GM23248 (cell line): ENCODE measurements around the gene ZNF827.

Experiments
- EZH2 ChIP-seq: fragments of 200-600 bp; sonication (generic); IDR thresholded peaks from 2 replicates; pipeline ENCODE4 v1.6.1; 2018; ENCODE audit warnings: antibody characterized with exemption, mild to moderate bottlenecking; ENCODE audit not compliant: insufficient read depth, poor library complexity, severe bottlenecking
- EZH2phosphoT487 ChIP-seq: fragments of 200-600 bp; sonication (generic); IDR thresholded peaks from 2 replicates; pipeline ENCODE4 v1.6.1; 2018; ENCODE audit warnings: antibody characterized with exemption, moderate library complexity, mild to moderate bottlenecking, low read depth; ENCODE audit not compliant: insufficient read depth

DNA sequence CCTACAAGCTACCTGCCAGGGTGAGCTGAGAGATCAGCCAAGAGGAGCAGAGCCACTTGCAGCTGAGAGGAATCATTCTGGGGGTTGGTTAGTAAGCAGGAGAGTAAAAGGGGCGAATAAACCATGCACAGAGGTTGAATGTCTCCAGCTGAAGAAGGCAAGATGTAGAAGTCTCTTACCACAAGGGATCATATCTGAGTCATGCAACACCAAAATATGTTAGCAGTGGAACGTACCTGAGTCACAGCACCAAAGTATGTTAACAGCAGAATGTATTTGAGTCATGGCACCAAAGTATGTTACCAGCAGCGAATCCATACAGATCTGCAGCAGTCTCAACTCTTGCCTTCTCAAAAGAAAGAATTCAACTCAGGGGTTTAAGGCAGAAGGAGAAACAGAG lies 228.8 kb downstream of the ZNF827 start:
- TF ChIP-seq EZH2 (no peak), EZH2phosphoT487 (no peak)
